ENCODE results near the gene SASH3. TPM values are rescaled to one million over a fixed set of nuclear protein-coding genes. Genes with fewer than 3 reads are reported as not detected.

SASH3 gene
- polyA plus RNA-seq, 1 experiment, result not detected

DNA sequence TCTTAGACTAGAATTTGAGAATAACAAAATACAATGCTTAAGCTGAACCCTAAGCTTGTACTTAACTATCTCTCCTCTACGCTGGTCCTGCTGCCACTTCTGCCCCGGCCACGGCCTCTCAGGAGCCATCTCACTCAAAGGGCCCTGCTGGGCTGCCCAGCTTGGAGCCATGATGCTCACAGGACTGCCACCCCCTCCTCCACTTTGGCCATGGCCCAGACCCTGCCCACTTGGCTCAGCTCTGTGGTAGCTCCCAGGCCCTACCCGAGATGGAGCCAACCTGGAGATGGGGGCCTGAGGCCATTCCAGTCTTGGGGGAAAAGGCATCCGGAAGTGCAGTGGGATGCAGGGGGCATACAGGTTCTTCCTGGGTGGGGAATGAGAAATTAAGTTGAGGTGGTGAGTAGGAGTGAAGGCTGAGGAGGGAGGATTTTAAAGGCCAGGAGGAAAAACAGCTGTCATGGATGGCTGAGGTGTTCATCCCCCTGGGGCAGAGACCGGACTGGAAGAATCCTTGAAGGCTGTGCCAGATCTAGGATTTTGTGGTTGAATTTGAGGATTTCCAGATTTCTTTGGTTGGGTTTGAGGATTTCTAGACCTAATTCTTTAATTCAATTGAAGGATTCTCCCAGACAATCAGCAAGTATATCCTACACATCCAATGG is 824 bp downstream of the SASH3 start:
- CTCF ChIA-PET, result no interaction called here
- H3K4me3 ChIP-seq (ENCODE audit: low read depth, low read length), result no peak overlapping the region
- no peaks in the 10 kb centered on the region for H3K27me3 ChIP-seq (ENCODE audit: control insufficient read depth, insufficient read depth, low read length)
- TF ChIP-seq, protein P1, sequence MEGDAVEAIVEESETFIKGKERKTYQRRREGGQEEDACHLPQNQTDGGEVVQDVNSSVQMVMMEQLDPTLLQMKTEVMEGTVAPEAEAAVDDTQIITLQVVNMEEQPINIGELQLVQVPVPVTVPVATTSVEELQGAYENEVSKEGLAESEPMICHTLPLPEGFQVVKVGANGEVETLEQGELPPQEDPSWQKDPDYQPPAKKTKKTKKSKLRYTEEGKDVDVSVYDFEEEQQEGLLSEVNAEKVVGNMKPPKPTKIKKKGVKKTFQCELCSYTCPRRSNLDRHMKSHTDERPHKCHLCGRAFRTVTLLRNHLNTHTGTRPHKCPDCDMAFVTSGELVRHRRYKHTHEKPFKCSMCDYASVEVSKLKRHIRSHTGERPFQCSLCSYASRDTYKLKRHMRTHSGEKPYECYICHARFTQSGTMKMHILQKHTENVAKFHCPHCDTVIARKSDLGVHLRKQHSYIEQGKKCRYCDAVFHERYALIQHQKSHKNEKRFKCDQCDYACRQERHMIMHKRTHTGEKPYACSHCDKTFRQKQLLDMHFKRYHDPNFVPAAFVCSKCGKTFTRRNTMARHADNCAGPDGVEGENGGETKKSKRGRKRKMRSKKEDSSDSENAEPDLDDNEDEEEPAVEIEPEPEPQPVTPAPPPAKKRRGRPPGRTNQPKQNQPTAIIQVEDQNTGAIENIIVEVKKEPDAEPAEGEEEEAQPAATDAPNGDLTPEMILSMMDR (IDR thresholded peaks at IDR 0.05; ENCODE audit: insufficient read depth, low read depth, low read length), result no peak
- H3K36me3 ChIP-seq (ENCODE audit: control insufficient read depth, insufficient read depth, low read length), result no peaks in the 10 kb centered on the region
- POLR2A ChIA-PET, result no interaction called here
- DNase-seq (ENCODE audit: low read depth), result no peak

GRCh38 chrX:129781134-129781672 is 1.5 kb downstream of the SASH3 start:
- POLR2A ChIA-PET, result no interaction called here
- H3K36me3 ChIP-seq (ENCODE audit: control insufficient read depth, insufficient read depth, low read length), result no peaks in the 10 kb centered on the region
- no peak for DNase-seq (ENCODE audit: low read depth)
- H3K27me3 ChIP-seq (ENCODE audit: control insufficient read depth, insufficient read depth, low read length), result no peaks in the 10 kb centered on the region
- no peak overlapping the region for H3K4me3 ChIP-seq (ENCODE audit: low read depth, low read length)
- CTCF ChIA-PET, result no interaction called here
- TF ChIP-seq, protein P1 (IDR thresholded peaks at IDR 0.05; ENCODE audit: insufficient read depth, low read depth, low read length), result no peak

DNA sequence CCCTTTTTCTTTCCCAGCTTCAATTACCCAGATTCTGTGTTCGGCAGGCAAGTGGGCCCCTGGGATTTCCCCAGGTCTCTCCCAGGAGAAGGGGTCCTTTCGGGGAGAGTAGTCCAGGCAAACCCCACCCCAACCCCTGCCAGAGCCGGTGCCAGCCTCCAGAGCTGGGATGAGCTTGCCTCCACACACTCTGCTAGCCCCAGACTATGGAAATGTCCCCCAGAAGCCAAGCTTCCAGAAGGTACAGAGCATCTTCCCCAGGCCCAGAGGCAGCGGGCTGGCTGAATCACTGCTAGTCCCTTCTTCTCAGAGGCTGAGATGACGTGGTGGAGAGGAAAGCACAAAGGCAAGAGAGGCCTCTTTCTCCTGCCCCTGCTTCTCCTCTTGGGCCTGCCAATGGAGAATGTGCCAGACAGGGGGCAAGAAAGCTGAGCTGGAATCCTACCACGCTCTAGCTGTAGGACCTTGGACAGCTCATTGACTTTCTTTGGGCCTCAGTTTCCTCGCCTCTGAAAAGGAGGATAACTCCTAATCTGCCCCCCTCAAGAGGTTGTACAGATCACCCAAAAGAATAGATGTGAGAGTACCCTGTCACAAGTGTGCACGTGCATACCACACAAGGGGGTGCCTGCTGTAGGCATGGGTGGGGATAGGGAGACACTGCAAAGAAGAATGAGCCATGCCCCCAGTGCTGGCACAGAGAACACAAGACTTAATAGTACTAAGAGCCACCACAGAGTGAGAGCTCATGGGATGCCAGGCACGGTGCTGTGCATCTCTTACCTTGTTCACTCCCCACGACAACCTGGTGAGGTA is 2.1 kb downstream of the SASH3 start:
- no peaks in the 10 kb centered on the region for H3K36me3 ChIP-seq (ENCODE audit: control insufficient read depth, insufficient read depth, low read length)
- CTCF ChIA-PET, result no interaction called here
- POLR2A ChIA-PET, result no interaction called here
- H3K27me3 ChIP-seq (ENCODE audit: control insufficient read depth, insufficient read depth, low read length), result no peaks in the 10 kb centered on the region
- no peak for DNase-seq (ENCODE audit: low read depth)
- H3K4me3 ChIP-seq (ENCODE audit: low read depth, low read length), result no peak overlapping the region
- TF ChIP-seq, protein P1 (IDR thresholded peaks at IDR 0.05; ENCODE audit: insufficient read depth, low read depth, low read length), result no peak

GRCh38 chrX:129782706-129783105 is 3.0 kb downstream of the SASH3 start:
- no peak for DNase-seq (ENCODE audit: low read depth)
- POLR2A ChIA-PET, result no interaction called here
- CTCF ChIA-PET, result no interaction called here
- Histone ChIP-seq H3K27me3 (ENCODE audit: control insufficient read depth, insufficient read depth, low read length) (no peaks in the 10 kb centered on the region), H3K4me3 (ENCODE audit: low read depth, low read length) (no peak overlapping the region), H3K36me3 (ENCODE audit: control insufficient read depth, insufficient read depth, low read length) (no peaks in the 10 kb centered on the region)
- TF ChIP-seq, protein P1 (IDR thresholded peaks at IDR 0.05; ENCODE audit: insufficient read depth, low read depth, low read length), result no peak

DNA sequence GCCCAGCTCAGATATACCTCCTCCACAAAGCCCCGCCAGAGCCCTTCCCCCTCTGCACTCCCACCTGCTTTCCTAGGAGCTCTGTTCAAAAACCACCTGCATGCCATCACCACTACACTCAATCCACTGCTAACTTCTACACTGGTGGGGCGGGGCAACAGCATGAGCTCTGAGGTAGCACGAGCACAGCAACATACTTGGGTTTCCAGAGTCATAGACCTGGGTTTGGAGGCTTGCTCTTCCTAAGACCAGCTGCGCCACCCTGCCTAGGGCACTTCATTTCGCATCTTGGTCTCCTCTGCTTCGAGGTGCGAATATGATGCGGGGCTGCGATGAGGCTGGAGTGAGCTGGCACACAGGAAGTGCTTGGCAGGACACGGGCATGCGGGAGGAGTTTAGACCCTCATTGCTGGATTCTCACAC is 3.6 kb downstream of the SASH3 start:
- DNase-seq (ENCODE audit: low read depth), result no peak
- no peak overlapping the region for H3K4me3 ChIP-seq (ENCODE audit: low read depth, low read length)
- TF ChIP-seq, protein P1 (IDR thresholded peaks at IDR 0.05; ENCODE audit: insufficient read depth, low read depth, low read length), result no peak
- no peaks in the 10 kb centered on the region for H3K36me3 ChIP-seq (ENCODE audit: control insufficient read depth, insufficient read depth, low read length)
- H3K27me3 ChIP-seq (ENCODE audit: control insufficient read depth, insufficient read depth, low read length), result no peaks in the 10 kb centered on the region
- ChIA-PET POLR2A (no interaction called here), CTCF (no interaction called here)

Measured in BJ (cell line).